GDM1 (cell line): ENCODE results near the gene LCE1E.

Source experiments
- DNase-seq: peaks from one replicate; lab custom pipeline; 2025; lab: John Stamatoyannopoulos, UW

LCE1E gene

GRCh38 chr1:152783095-152783494 lies 3.0 kb upstream of the LCE1E start:
- DNase-seq = no peak

GRCh38 chr1:152795686-152796085 lies 9.6 kb downstream of the LCE1E start:
- no peak for DNase-seq

- no peak for DNase-seq
Observed at GRCh38 chr1:152796421-152796820, 10.4 kb downstream of the LCE1E start, which contains the start of gene LCE1D. Gene LCE1D, plus strand, starts transcription at chr1:152796721. Its CDS starts 1,074 bp downstream, at chr1:152797795.

- no peak for DNase-seq
Observed at GRCh38 chr1:152801333-152801732, 15.3 kb downstream of the LCE1E start.

- no peak for DNase-seq
Observed at GRCh38 chr1:152806576-152806975, 20.5 kb downstream of the LCE1E start, which contains the start of gene LCE1C. Gene LCE1C, minus strand, starts transcription at chr1:152806651. Its CDS starts 1,173 bp downstream, at chr1:152805478.

GRCh38 chr1:152811050-152811449 lies 25.0 kb downstream of the LCE1E start:
- no peak for DNase-seq

GRCh38 chr1:152811671-152812070 lies 25.6 kb downstream of the LCE1E start, which contains the start of gene LCE1B:
Gene LCE1B, plus strand, starts transcription at chr1:152811971. Its CDS starts 476 bp downstream, at chr1:152812447.
- no peak for DNase-seq

GRCh38 chr1:152817309-152817708 lies 31.3 kb downstream of the LCE1E start:
- no peak for DNase-seq

GRCh38 chr1:152823294-152823693 lies 37.2 kb downstream of the LCE1E start:
- no peak for DNase-seq

- DNase-seq = no peak
Observed at GRCh38 chr1:152824964-152825363, 38.9 kb downstream of the LCE1E start.

- no peak for DNase-seq
Observed at GRCh38 chr1:152827173-152827572, 41.1 kb downstream of the LCE1E start, which contains the start of gene LCE1A. Gene LCE1A, plus strand, starts transcription at chr1:152827473. Its CDS starts 0 bp downstream, at chr1:152827473.

GRCh38 chr1:152836870-152837269 lies 50.8 kb downstream of the LCE1E start:
- no peak for DNase-seq
